ENCODE data around the gene LTO1. TPM values are rescaled to one million over a fixed set of nuclear protein-coding genes. Genes with fewer than 3 reads are reported as not detected.

LTO1 gene
- total and polyA plus RNA-seq, 2 experiments from 2014 or later, result 20.1 to 23.3 TPM

- peak overlapping the region; percentile 86 for H3K4me2 ChIP-seq
- H3K36me3 ChIP-seq (ENCODE audit: insufficient read depth), result peaks cover 16% of the 10 kb centered on the region
- DNase-seq (ENCODE audit: low spot score), result no peak
- ATAC-seq, result no peak
- peaks cover 19% of the 10 kb centered on the region for H3K36me3 Mint-ChIP-seq (ENCODE audit: low read depth)
- peaks cover 32% of the 10 kb centered on the region for H3K27me3 Mint-ChIP-seq (ENCODE audit: insufficient read depth, low read depth, poor library complexity)
- H3K9me3 Mint-ChIP-seq, result no peaks in the 10 kb centered on the region
- H3K4me3 Mint-ChIP-seq, result peak overlapping the region; percentile 84
- H3K9me2 ChIP-seq (ENCODE audit: insufficient read depth), result no peaks in the 10 kb centered on the region
- peaks cover 20% of the 10 kb centered on the region for H3F3A ChIP-seq (replicated peaks; ENCODE audit: low read depth)
- H3K27ac ChIP-seq (ENCODE audit: low read depth), result peak overlapping the region; percentile 93
- peaks cover 7% of the 10 kb centered on the region; the same call in 1 of the 2 replicates for H4K20me1 ChIP-seq (replicated peaks; ENCODE audit: insufficient read depth)
- H3K79me2 ChIP-seq (replicated peaks; ENCODE audit: insufficient read depth), result peaks cover 21% of the 10 kb centered on the region
- peaks cover 47% of the 10 kb centered on the region for H3K4me1 Mint-ChIP-seq
- peaks cover 21% of the 10 kb centered on the region for H3K27me3 ChIP-seq (ENCODE audit: insufficient read depth)
- peak overlapping the region; percentile 85 for H3K4me3 ChIP-seq
- H3K27ac Mint-ChIP-seq, result no peak overlapping the region
- H3K4me1 ChIP-seq (ENCODE audit: insufficient read depth), result peaks cover 50% of the 10 kb centered on the region
- H2AFZ ChIP-seq, result no peak overlapping the region
- no peak for TF ChIP-seq EZH2phosphoT487 (IDR thresholded peaks at IDR 0.05; ENCODE audit: unreplicated experiment)
- no peak for TF ChIP-seq CREB1 (CRISPR knock-in tag; IDR thresholded peaks at IDR 0.05; ENCODE audit: low read depth)
- TF ChIP-seq EZH2 (IDR thresholded peaks at IDR 0.05; ENCODE audit: low read depth, unreplicated experiment), result no peak
- TF ChIP-seq CTCF (conservative IDR thresholded peaks at IDR 0.05; ENCODE audit: low read depth in 2 of 2), result no peak
- TF ChIP-seq POLR2AphosphoS5 (IDR thresholded peaks at IDR 0.05; ENCODE audit: low read depth), result no peak; the same call in 1 of the 2 replicates
- TF ChIP-seq NANOG (IDR thresholded peaks at IDR 0.05; ENCODE audit: borderline replicate concordance), result no peak
- TF ChIP-seq ETS1 (IDR thresholded peaks at IDR 0.05), result no peak
- no peak for TF ChIP-seq ZNF462 (CRISPR knock-in tag; IDR thresholded peaks at IDR 0.05)
- no peak for TF ChIP-seq JUNB (IDR thresholded peaks at IDR 0.05; ENCODE audit: unreplicated experiment)
- TF ChIP-seq ZNF114 (CRISPR knock-in tag; IDR thresholded peaks at IDR 0.05), result no peak
Measured at GRCh38 chr11:69703453-69703767, 28.3 kb upstream of the LTO1 start.

All from GM23338 (cell line).